Activated T-cell treated with anti-CD3 and anti-CD28 coated beads for 1 hour (primary cell): ENCODE measurements around the gene PGAM5.
"Not testable (repeated sequence)": the region's sequence is repeated elsewhere in the genome, so short reads cannot be mapped to it uniquely, and the experiment has no call there.

ENCODE experiments used
- DNase-seq: peaks from one replicate; pipeline ENCODE4 v3.0.0-alpha.2; 2020; ENCODE audit warnings: low read depth

Gene PGAM5

GRCh38 chr12:132689227-132689626 lies 21.4 kb upstream of the PGAM5 start:
- DNase-seq: no peak

- no peak for DNase-seq
These were observed 20.5 kb upstream of the PGAM5 start for GRCh38 chr12:132690112-132690511.

- not testable (repeated sequence) for DNase-seq
These were observed 18.6 kb upstream of the PGAM5 start for GRCh38 chr12:132692030-132692429.

GRCh38 chr12:132694888-132695287 lies 15.8 kb upstream of the PGAM5 start:
- not testable (repeated sequence) for DNase-seq

- DNase-seq: no peak
These were observed 15.2 kb upstream of the PGAM5 start for GRCh38 chr12:132695431-132695830.

GRCh38 chr12:132698341-132698740 lies 12.3 kb upstream of the PGAM5 start:
- no peak for DNase-seq

GRCh38 chr12:132700212-132700822 lies 10.3 kb upstream of the PGAM5 start:
- DNase-seq: no peak

- DNase-seq: no peak
These were observed 8.0 kb upstream of the PGAM5 start for GRCh38 chr12:132702640-132703039.

GRCh38 chr12:132703641-132704040 lies 7.0 kb upstream of the PGAM5 start:
- DNase-seq: no peak

- DNase-seq: no peak
These were observed 3.4 kb upstream of the PGAM5 start for GRCh38 chr12:132707241-132707640.

- no peak for DNase-seq
These were observed 2.5 kb upstream of the PGAM5 start for GRCh38 chr12:132708150-132708549.

GRCh38 chr12:132710043-132710404 lies 618 bp upstream of the PGAM5 start:
- DNase-seq: no peak

GRCh38 chr12:132711080-132711843 lies 620 bp downstream of the PGAM5 start:
- DNase-seq: no peak

GRCh38 chr12:132713123-132713522 lies 2.5 kb downstream of the PGAM5 start:
- no peak for DNase-seq

GRCh38 chr12:132715874-132716273 lies 5.2 kb downstream of the PGAM5 start:
- no peak for DNase-seq

GRCh38 chr12:132716356-132716755 lies 5.7 kb downstream of the PGAM5 start:
- no peak for DNase-seq

- DNase-seq: no peak
These were observed 6.4 kb downstream of the PGAM5 start for GRCh38 chr12:132717011-132717410.

GRCh38 chr12:132717531-132718387 lies 7.1 kb downstream of the PGAM5 start:
- DNase-seq: no peak

- DNase-seq: no peak
These were observed 8.0 kb downstream of the PGAM5 start for GRCh38 chr12:132718644-132719043.

- no peak for DNase-seq
These were observed 8.7 kb downstream of the PGAM5 start for GRCh38 chr12:132719141-132719953.

- no peak for DNase-seq
These were observed 9.3 kb downstream of the PGAM5 start for GRCh38 chr12:132719954-132720324.
